ENCODE measurements around the gene FBXL20. TPM values are rescaled to one million over a fixed set of nuclear protein-coding genes. Genes with fewer than 3 reads are reported as not detected.

The FBXL20 gene
- total RNA-seq, 1 experiment from 2014 or later = 9.9 TPM

- CTCF ChIA-PET = interaction anchor here (0.9 kb wide), 1 partner anchor 32 kb away, joined by 5 read pairs; no protein-coding TSS in a partner anchor
- peaks cover 5% of the 10 kb centered on the region; the same call in 1 of the 2 replicates for H3K4me1 ChIP-seq (ENCODE audit: control insufficient read depth, insufficient read depth, low read length)
- intact Hi-C loops (cut with micrococcal nuclease; ENCODE audit: unreplicated experiment) (no loop called here), in situ Hi-C loops (cut with HindIII; ENCODE audit: low pct_unique_long_range_greater_than_20kb, low sequenced_read_pairs) (no loop called here)
- DNase-seq (ENCODE audit: low read depth, low spot score) (no peak), ATAC-seq (no peak)
- BruUV-seq (replicated peaks) = no TSS peak
- no peak overlapping the region for H3K4me3 ChIP-seq (ENCODE audit: low read depth in 2 of 2, low read length in 2 of 2)
- H3K9me3 ChIP-seq (ENCODE audit: control insufficient read depth, insufficient read depth, low read depth, low read length) = no peaks in the 10 kb centered on the region
- H3K27me3 ChIP-seq (ENCODE audit: control insufficient read depth, insufficient read depth, low read length) = no peaks in the 10 kb centered on the region
- POLR2A ChIA-PET = interaction anchor here (0.7 kb wide), 1 partner anchor 114 kb away, joined by 6 read pairs; no protein-coding TSS in a partner anchor
- TF ChIP-seq CTCF (IDR thresholded peaks at IDR 0.05) (no peak), SIN3A (IDR thresholded peaks at IDR 0.05; ENCODE audit: borderline replicate concordance, insufficient read depth, low read depth, low read length) (no peak), TCF7L2 (IDR thresholded peaks at IDR 0.05; ENCODE audit: low read depth, low read length) (no peak), POLR2AphosphoS5 (IDR thresholded peaks at IDR 0.05; ENCODE audit: low read depth, low read length) (no peak), REST (IDR thresholded peaks at IDR 0.05; ENCODE audit: insufficient read depth in 1 of 2, low read depth in 2 of 2, low read length in 1 of 2) (no peak)
- H3K36me3 ChIP-seq (ENCODE audit: control insufficient read depth, insufficient read depth, low read length) = no peaks in the 10 kb centered on the region
- no peak overlapping the region for H3K27ac ChIP-seq (ENCODE audit: low read length)
These were observed 188.5 kb downstream of the FBXL20 start for GRCh38 chr17:39212841-39213480.

- intact Hi-C loops (cut with micrococcal nuclease; ENCODE audit: unreplicated experiment) = no loop called here
- CTCF ChIA-PET = interaction anchor here (0.9 kb wide), 1 partner anchor 32 kb away, joined by 5 read pairs; no protein-coding TSS in a partner anchor
- DNase-seq (ENCODE audit: low read depth, low spot score) = no peak
These were observed 189.1 kb downstream of the FBXL20 start for GRCh38 chr17:39212195-39212810.

More at GRCh38 chr17:39212195-39212810, 189.1 kb downstream of the FBXL20 start:
- Histone ChIP-seq H3K4me3 (ENCODE audit: low read depth in 2 of 2, low read length in 2 of 2) (no peak overlapping the region), H3K4me1 (ENCODE audit: control insufficient read depth, insufficient read depth, low read length) (peaks cover 5% of the 10 kb centered on the region; the same call in 1 of the 2 replicates), H3K27ac (ENCODE audit: low read length) (no peak overlapping the region), H3K9me3 (ENCODE audit: control insufficient read depth, insufficient read depth, low read depth, low read length) (no peaks in the 10 kb centered on the region), H3K27me3 (ENCODE audit: control insufficient read depth, insufficient read depth, low read length) (no peaks in the 10 kb centered on the region), H3K36me3 (ENCODE audit: control insufficient read depth, insufficient read depth, low read length) (no peaks in the 10 kb centered on the region)
- in situ Hi-C loops (cut with HindIII; ENCODE audit: low pct_unique_long_range_greater_than_20kb, low sequenced_read_pairs) = no loop called here
- BruUV-seq (replicated peaks) = no TSS peak
- POLR2A ChIA-PET = no interaction called here
- TF ChIP-seq REST (IDR thresholded peaks at IDR 0.05; ENCODE audit: insufficient read depth in 1 of 2, low read depth in 2 of 2, low read length in 1 of 2) (no peak), TCF7L2 (IDR thresholded peaks at IDR 0.05; ENCODE audit: low read depth, low read length) (no peak), CTCF (IDR thresholded peaks at IDR 0.05) (no peak), SIN3A (IDR thresholded peaks at IDR 0.05; ENCODE audit: borderline replicate concordance, insufficient read depth, low read depth, low read length) (no peak), POLR2AphosphoS5 (IDR thresholded peaks at IDR 0.05; ENCODE audit: low read depth, low read length) (no peak)
- no peak for ATAC-seq
